Endothelial cell (in vitro differentiated cells): ENCODE data around the gene RASGEF1C. TPM values are rescaled to one million over a fixed set of nuclear protein-coding genes. Genes with fewer than 3 reads are reported as not detected.

ENCODE experiments used
- DNase-seq: peaks from one replicate; pipeline ENCODE4 v3.0.0; 2021; ENCODE audit warnings: low spot score
- H3K27ac Mint-ChIP-seq: one replicate; pipeline ENCODE4 v1.8.0; 2021; ENCODE audit warnings: mixed read lengths, inconsistent platforms; ENCODE audit not compliant: unreplicated experiment
- H3K27me3 Mint-ChIP-seq: one replicate; pipeline ENCODE4 v1.8.0; 2021; ENCODE audit warnings: mild to moderate bottlenecking, moderate library complexity, mixed read lengths, inconsistent platforms; ENCODE audit not compliant: unreplicated experiment
- H3K36me3 Mint-ChIP-seq: one replicate; pipeline ENCODE4 v1.8.0; 2021; ENCODE audit warnings: mild to moderate bottlenecking, low read depth, mixed read lengths, inconsistent platforms; ENCODE audit not compliant: unreplicated experiment
- H3K4me1 Mint-ChIP-seq: one replicate; pipeline ENCODE4 v1.8.0; 2021; ENCODE audit warnings: mild to moderate bottlenecking, mixed read lengths, inconsistent platforms; ENCODE audit not compliant: unreplicated experiment
- H3K4me3 Mint-ChIP-seq: one replicate; pipeline ENCODE4 v1.8.0; 2021; ENCODE audit warnings: mild to moderate bottlenecking, mixed read lengths, inconsistent platforms; ENCODE audit not compliant: unreplicated experiment
- H3K9me3 Mint-ChIP-seq: one replicate; pipeline ENCODE4 v1.8.0; 2021; ENCODE audit warnings: mixed read lengths, inconsistent platforms; ENCODE audit not compliant: unreplicated experiment
- CTCF ChIP-seq: fragments of 200-600 bp; sonication (generic); IDR thresholded peaks from one replicate; pipeline ENCODE4 v1.5.0; 2021; ENCODE audit warnings: antibody characterized with exemption; ENCODE audit not compliant: unreplicated experiment
- total RNA-seq: library from RNA; stranded (reverse); fragmentation: NEBNext Ultra II Directional; extraction: Animal tissue kit (Norgen Biotek cat#: 25700); gene quantifications from one replicate; pipeline ENCODE4 v1.2.1, GENCODE V29; 2021; ENCODE audit not compliant: unreplicated experiment

The RASGEF1C gene
- total RNA-seq, 1 donor from 2014 or later, result 0.64 TPM

GRCh38 chr5:180109920-180110319 is 99.1 kb downstream of the RASGEF1C start:
- TF ChIP-seq CTCF, result no peak
- H3K9me3 Mint-ChIP-seq, result peaks cover 8% of the 10 kb centered on the region
- no peaks in the 10 kb centered on the region for H3K4me1 Mint-ChIP-seq
- no peaks in the 10 kb centered on the region for H3K27me3 Mint-ChIP-seq
- H3K4me3 Mint-ChIP-seq, result no peak overlapping the region
- H3K27ac Mint-ChIP-seq, result no peak overlapping the region
- peaks cover 5% of the 10 kb centered on the region for H3K36me3 Mint-ChIP-seq
- no peak for DNase-seq

- Mint-ChIP-seq H3K9me3 (peaks cover 8% of the 10 kb centered on the region), H3K36me3 (peaks cover 5% of the 10 kb centered on the region), H3K27ac (no peak overlapping the region), H3K4me1 (no peaks in the 10 kb centered on the region), H3K27me3 (no peaks in the 10 kb centered on the region), H3K4me3 (no peak overlapping the region)
- no peak for TF ChIP-seq CTCF
- DNase-seq, result no peak
Measured at GRCh38 chr5:180107005-180107404, 102.0 kb downstream of the RASGEF1C start.

- no peaks in the 10 kb centered on the region for H3K4me1 Mint-ChIP-seq
- no peak overlapping the region for H3K27ac Mint-ChIP-seq
- H3K9me3 Mint-ChIP-seq, result peaks cover 8% of the 10 kb centered on the region
- H3K36me3 Mint-ChIP-seq, result peaks cover 5% of the 10 kb centered on the region
- no peaks in the 10 kb centered on the region for H3K27me3 Mint-ChIP-seq
- no peak for TF ChIP-seq CTCF
- DNase-seq, result no peak
- H3K4me3 Mint-ChIP-seq, result no peak overlapping the region
Measured at GRCh38 chr5:180105827-180106312, 103.1 kb downstream of the RASGEF1C start.

- Mint-ChIP-seq H3K9me3 (peaks cover 8% of the 10 kb centered on the region), H3K36me3 (peaks cover 5% of the 10 kb centered on the region), H3K4me3 (no peak overlapping the region), H3K27me3 (no peaks in the 10 kb centered on the region), H3K4me1 (no peaks in the 10 kb centered on the region), H3K27ac (no peak overlapping the region)
- no peak for TF ChIP-seq CTCF
- DNase-seq, result no peak
Measured at GRCh38 chr5:180104168-180104530, 104.9 kb downstream of the RASGEF1C start.

GRCh38 chr5:180103487-180104167 is 105.4 kb downstream of the RASGEF1C start:
- H3K27me3 Mint-ChIP-seq, result no peaks in the 10 kb centered on the region
- TF ChIP-seq CTCF, result no peak
- DNase-seq, result no peak
- H3K27ac Mint-ChIP-seq, result no peak overlapping the region
- no peaks in the 10 kb centered on the region for H3K4me1 Mint-ChIP-seq
- no peak overlapping the region for H3K4me3 Mint-ChIP-seq
- peaks cover 8% of the 10 kb centered on the region for H3K9me3 Mint-ChIP-seq
- peaks cover 4% of the 10 kb centered on the region for H3K36me3 Mint-ChIP-seq
